HEK293T (cell line): Measurements from ENCODE around the gene TECTA.

ENCODE experiments used
- ARNT ChIP-seq: fragments of 450-650 bp; IDR thresholded peaks from 2 replicates; pipeline ENCODE4 v1.6.1; 2017; ENCODE audit warnings: mild to moderate bottlenecking
- BHLHE40 ChIP-seq: fragments of 450-650 bp; IDR thresholded peaks from 2 replicates; pipeline ENCODE4 v1.6.1; 2016; ENCODE audit warnings: mild to moderate bottlenecking, moderate library complexity, borderline replicate concordance
- ELF4 ChIP-seq: fragments of 450-650 bp; IDR thresholded peaks from 2 replicates; pipeline ENCODE4 v1.6.1; 2017; ENCODE audit warnings: antibody characterized with exemption
- FOXA1 ChIP-seq: fragments of 450-650 bp; IDR thresholded peaks from 2 replicates; pipeline ENCODE4 v1.6.1; 2016; ENCODE audit warnings: mild to moderate bottlenecking
- NFRKB ChIP-seq: fragments of 450-650 bp; IDR thresholded peaks from 2 replicates; pipeline ENCODE4 v1.6.1; 2016; ENCODE audit warnings: mild to moderate bottlenecking, moderate library complexity
- PKNOX1 ChIP-seq: fragments of 450-650 bp; IDR thresholded peaks from 2 replicates; pipeline ENCODE4 v1.6.1; 2016
- SP1 ChIP-seq: fragments of 450-650 bp; IDR thresholded peaks from 2 replicates; pipeline ENCODE4 v1.6.1; 2017
- SUZ12 ChIP-seq: fragments of 450-650 bp; IDR thresholded peaks from 2 replicates; pipeline ENCODE4 v1.6.1; 2016; ENCODE audit warnings: mild to moderate bottlenecking
- TARDBP ChIP-seq: fragments of 450-650 bp; IDR thresholded peaks from 2 replicates; pipeline ENCODE4 v1.6.1; 2016
- ZNF384 ChIP-seq: fragments of 450-650 bp; IDR thresholded peaks from 2 replicates; pipeline ENCODE4 v1.6.1; 2016

- no peak for TF ChIP-seq NFRKB
- TF ChIP-seq SUZ12: no peak
- no peak for TF ChIP-seq FOXA1
- no peak for TF ChIP-seq ELF4
- TF ChIP-seq BHLHE40: no peak
- TF ChIP-seq ARNT: no peak
- no peak for TF ChIP-seq PKNOX1
- no peak for TF ChIP-seq SP1
- no peak for TF ChIP-seq ZNF384
- TF ChIP-seq TARDBP: no peak
Measured at GRCh38 chr11:121214861-121215260, 113.8 kb downstream of the TECTA start.
